A673 (cell line): ENCODE measurements around the gene ISCU. TPM values are rescaled to one million over a fixed set of nuclear protein-coding genes. Genes with fewer than 3 reads are reported as not detected.

Experiments used
- BruUV-seq: library from RNA; stranded (reverse); fragments of 400-500 nt; replicated peaks from 2 replicates; lab custom pipeline; 2021; lab: Mats Ljungman, UMichigan
- CTCF ChIA-PET: fragments of 300-600 bp; sonication (Branson Sonifier 250); formaldehyde crosslinking; loops from one replicate; lab custom pipeline; 2022; ENCODE audit warnings: antibody characterized with exemption; lab: Charles Lee
- POLR2A ChIA-PET: fragments of 300-600 bp; sonication (Branson Sonifier 250); formaldehyde crosslinking; loops from one replicate; lab custom pipeline; 2022; ENCODE audit warnings: antibody characterized with exemption; ENCODE audit not compliant: low non-redundant PET; lab: Charles Lee
- DNase-seq: peaks from one replicate; pipeline ENCODE4 v3.0.0-alpha.2; 2015; ENCODE audit warnings: low spot score
- H3K27ac ChIP-seq: fragments of 200-600 bp; sonication (generic); 2 replicates; pipeline ENCODE4 v1.5.1; 2016; ENCODE audit warnings: mixed run types, low read depth, mild to moderate bottlenecking, mixed read lengths, antibody characterized with exemption, low read length; ENCODE audit not compliant: poor library complexity, severe bottlenecking
- H3K27me3 ChIP-seq: fragments of 200-600 bp; sonication (generic); replicated peaks from 2 replicates; pipeline ENCODE4 v1.6.1; 2017; ENCODE audit warnings: mixed run types, low read depth, mild to moderate bottlenecking, mixed read lengths, antibody characterized with exemption, low read length; ENCODE audit not compliant: insufficient read depth, poor library complexity
- H3K36me3 ChIP-seq: fragments of 200-600 bp; sonication (generic); 2 replicates; pipeline ENCODE4 v1.6.1; 2016; ENCODE audit warnings: mixed run types, mild to moderate bottlenecking, mixed read lengths, antibody characterized with exemption, low read length; ENCODE audit not compliant: insufficient read depth, poor library complexity, severe bottlenecking
- H3K4me1 ChIP-seq: fragments of 200-600 bp; sonication (generic); 2 replicates; pipeline ENCODE4 v1.6.1; 2017; ENCODE audit warnings: mixed run types, mild to moderate bottlenecking, mixed read lengths, antibody characterized with exemption, low read length; ENCODE audit not compliant: insufficient read depth, poor library complexity, severe bottlenecking
- H3K4me3 ChIP-seq: fragments of 200-600 bp; sonication (generic); 2 replicates; pipeline ENCODE4 v1.5.1; 2016; ENCODE audit warnings: low read depth, mixed run types, mild to moderate bottlenecking, mixed read lengths, low read length; ENCODE audit not compliant: poor library complexity, severe bottlenecking
- H3K9me3 ChIP-seq: fragments of 200-600 bp; sonication (generic); 2 replicates; pipeline ENCODE4 v1.6.1; 2016; ENCODE audit warnings: mixed run types, low read depth, mild to moderate bottlenecking, mixed read lengths, antibody characterized with exemption, low read length; ENCODE audit not compliant: poor library complexity, severe bottlenecking
- EZH2 ChIP-seq: fragments of 200-600 bp; sonication (generic); IDR thresholded peaks from 2 replicates; pipeline ENCODE4 v1.6.1; 2017; ENCODE audit warnings: borderline replicate concordance, low read depth, mild to moderate bottlenecking, mixed read lengths, antibody characterized with exemption, low read length; ENCODE audit not compliant: poor library complexity, severe bottlenecking
- intact Hi-C: fragments of 100-400 bp; cut with micrococcal nuclease; formaldehyde crosslinking; loops from one replicate; pipeline ENCODE4 v1.10.0; 2022; ENCODE audit not compliant: unreplicated experiment
- total RNA-seq: library from RNA; stranded (reverse); gene quantifications from 2 replicates; pipeline ENCODE4 v1.2.3, GENCODE V29; 2021
- TF ChIP-seq, protein P1 (sequence below): fragments of 300-800, 200-600 bp; sonication (generic); conservative IDR thresholded peaks from 2 replicates; pipeline ENCODE4 v1.5.1; 2017; ENCODE audit warnings: low read depth, mild to moderate bottlenecking, antibody characterized with exemption, low read length, moderate library complexity, mixed read lengths

The ISCU gene
- total RNA-seq, 1 experiment from 2014 or later = 73.4 TPM

DNA sequence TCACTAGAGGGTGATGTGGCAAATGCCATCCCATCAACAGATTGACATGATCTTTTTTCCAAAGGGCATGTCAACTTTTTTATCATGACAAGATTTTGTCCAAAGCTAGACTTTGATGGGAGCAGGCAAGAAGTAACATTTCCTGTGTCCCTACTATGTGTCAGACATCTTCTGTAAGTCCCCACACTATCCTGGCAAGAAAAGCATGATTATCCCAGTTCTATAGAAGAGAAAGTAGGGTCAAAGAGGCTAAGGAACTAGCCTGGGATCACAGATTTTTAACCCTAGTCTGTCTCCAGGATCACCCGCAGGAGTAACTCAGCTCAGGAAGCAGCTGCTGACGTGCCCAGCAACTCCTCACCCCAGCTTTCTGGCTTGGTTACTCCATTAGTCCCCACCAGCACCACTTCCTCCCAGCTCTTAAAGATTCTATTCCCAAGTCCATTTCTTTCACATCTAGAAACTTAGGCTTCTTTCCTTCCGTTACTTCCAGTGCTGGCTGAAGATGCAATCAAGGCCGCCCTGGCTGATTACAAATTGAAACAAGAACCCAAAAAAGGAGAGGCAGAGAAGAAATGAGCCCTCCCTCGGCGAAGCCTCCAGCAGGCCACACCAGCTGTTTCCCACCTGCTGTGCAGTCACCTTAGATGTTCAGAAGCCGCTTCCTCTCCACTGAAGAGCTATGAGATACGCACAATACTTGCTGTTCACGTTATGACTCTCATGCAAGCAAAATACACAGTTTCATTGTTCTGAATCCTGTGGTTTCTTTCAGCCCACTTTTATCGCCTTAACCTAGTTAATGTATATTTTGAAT lies 6.2 kb downstream of the ISCU start:
- H3K4me1 ChIP-seq = peaks cover 40% of the 10 kb centered on the region
- no TSS peak for BruUV-seq

DNA sequence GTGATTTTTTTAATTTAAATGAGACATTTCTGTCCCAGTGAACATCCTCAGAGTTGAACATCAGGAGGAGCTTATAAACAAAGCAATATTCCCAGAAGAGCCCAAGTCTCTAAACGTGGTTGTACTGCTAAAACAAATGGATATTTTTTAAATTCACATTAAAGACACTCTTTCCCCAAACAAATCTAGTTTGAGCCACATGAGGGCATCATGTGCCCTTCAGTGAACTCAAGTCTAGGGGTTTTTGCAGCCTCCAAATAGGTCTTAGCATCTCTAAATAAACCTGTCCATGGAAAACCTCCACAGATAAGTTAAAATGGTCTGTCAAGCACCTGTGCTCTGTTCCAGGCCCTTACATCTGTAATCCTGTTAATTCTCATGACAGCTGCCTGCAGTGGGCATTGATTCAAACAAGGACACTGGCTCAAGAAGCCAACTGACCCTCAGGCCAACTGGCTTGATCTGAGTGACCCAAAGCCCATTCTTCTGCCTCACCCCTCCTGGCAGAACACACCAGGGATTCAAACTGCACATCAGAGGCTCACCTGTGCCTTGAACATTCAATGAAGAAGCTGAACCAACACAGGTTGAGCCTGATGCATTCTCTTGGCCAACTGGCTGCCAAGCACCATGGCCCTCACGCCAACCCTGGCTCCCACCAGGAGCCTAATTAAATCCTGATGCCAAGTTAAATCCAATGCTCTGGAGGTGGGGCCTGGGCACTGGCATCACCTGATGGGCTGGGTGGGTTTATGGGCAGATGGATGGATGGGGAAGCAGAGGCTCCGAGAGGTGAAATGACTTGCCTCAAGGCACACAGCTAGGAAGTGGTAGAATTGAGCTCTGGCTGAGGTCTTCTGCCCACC lies 8.6 kb downstream of the ISCU start:
- Histone ChIP-seq H3K4me3 (no peak overlapping the region), H3K27ac (no peak overlapping the region), H3K9me3 (no peaks in the 10 kb centered on the region), H3K27me3 (no peaks in the 10 kb centered on the region), H3K36me3 (peaks cover 31% of the 10 kb centered on the region), H3K4me1 (peaks cover 29% of the 10 kb centered on the region)
- intact Hi-C loops = loop anchor here (2.0 kb wide), 1 partner anchor 48 kb away; no protein-coding TSS in a partner anchor
- ChIA-PET POLR2A (no interaction called here), CTCF (no interaction called here)
- DNase-seq = peak; percentile 33
- TF ChIP-seq EZH2 = no peak
- TF ChIP-seq, protein P1, sequence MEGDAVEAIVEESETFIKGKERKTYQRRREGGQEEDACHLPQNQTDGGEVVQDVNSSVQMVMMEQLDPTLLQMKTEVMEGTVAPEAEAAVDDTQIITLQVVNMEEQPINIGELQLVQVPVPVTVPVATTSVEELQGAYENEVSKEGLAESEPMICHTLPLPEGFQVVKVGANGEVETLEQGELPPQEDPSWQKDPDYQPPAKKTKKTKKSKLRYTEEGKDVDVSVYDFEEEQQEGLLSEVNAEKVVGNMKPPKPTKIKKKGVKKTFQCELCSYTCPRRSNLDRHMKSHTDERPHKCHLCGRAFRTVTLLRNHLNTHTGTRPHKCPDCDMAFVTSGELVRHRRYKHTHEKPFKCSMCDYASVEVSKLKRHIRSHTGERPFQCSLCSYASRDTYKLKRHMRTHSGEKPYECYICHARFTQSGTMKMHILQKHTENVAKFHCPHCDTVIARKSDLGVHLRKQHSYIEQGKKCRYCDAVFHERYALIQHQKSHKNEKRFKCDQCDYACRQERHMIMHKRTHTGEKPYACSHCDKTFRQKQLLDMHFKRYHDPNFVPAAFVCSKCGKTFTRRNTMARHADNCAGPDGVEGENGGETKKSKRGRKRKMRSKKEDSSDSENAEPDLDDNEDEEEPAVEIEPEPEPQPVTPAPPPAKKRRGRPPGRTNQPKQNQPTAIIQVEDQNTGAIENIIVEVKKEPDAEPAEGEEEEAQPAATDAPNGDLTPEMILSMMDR = peak; percentile 31; the same call in 1 of the 2 replicates
- BruUV-seq = no TSS peak

More for the DNA sequence above, 6.2 kb downstream of the ISCU start:
- peak overlapping the region; percentile 77 for H3K27ac ChIP-seq
- TF ChIP-seq, protein P1 = no peak
- no peak for TF ChIP-seq EZH2
- ChIA-PET POLR2A (no interaction called here), CTCF (interaction anchor here (1.3 kb wide), 1 partner anchor 50 kb away, joined by 5 read pairs; no protein-coding TSS in a partner anchor)
- no peak overlapping the region for H3K4me3 ChIP-seq
- H3K36me3 ChIP-seq = peaks cover 52% of the 10 kb centered on the region
- H3K27me3 ChIP-seq = no peaks in the 10 kb centered on the region
- H3K9me3 ChIP-seq = no peaks in the 10 kb centered on the region
- DNase-seq = peak; percentile 36
- intact Hi-C loops = loop anchor here (10.0 kb wide), 1 partner anchor 166 kb away; the partner anchor contains the start of gene CORO1C

DNA sequence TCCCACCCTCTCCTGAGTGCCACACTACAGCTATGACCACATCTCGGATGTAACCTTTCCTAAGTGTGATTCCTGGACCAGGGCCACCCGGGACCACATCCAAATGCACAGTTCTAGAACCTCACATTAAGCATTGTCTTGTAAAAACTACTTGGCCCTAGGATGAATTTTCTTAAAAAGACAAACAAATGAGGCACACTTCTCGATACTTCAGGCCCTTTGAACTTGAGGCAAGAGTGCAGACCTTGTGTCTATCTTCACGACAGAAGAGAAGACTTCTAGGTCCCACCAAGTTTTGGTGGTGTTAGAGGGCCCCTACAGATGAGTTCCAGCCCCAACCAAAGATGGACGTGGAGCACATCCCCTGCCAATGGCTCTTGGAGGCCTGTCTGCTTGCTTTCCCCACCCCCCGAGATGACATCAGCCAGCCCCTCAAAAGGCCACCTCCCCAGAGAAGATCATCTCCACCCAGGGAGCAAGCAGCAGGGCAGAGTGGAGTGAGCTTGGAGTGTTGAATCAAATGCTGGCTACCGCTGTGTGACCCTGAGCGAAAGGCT lies 9.3 kb downstream of the ISCU start:
- Histone ChIP-seq H3K36me3 (peaks cover 24% of the 10 kb centered on the region), H3K4me3 (no peak overlapping the region), H3K9me3 (no peaks in the 10 kb centered on the region), H3K27me3 (no peaks in the 10 kb centered on the region), H3K27ac (no peak overlapping the region), H3K4me1 (peaks cover 22% of the 10 kb centered on the region)
- no TSS peak for BruUV-seq
- intact Hi-C loops = loop anchor here (2.0 kb wide), 1 partner anchor 47 kb away; no protein-coding TSS in a partner anchor
- CTCF ChIA-PET = no interaction called here
- POLR2A ChIA-PET = no interaction called here
- no peak for DNase-seq
- TF ChIP-seq EZH2 = no peak
- TF ChIP-seq, protein P1 = no peak
